ENCODE data around the gene HRH4.
A peak's percentile ranks its signal among the peaks of the same experiment; 100 is the strongest.

The HRH4 gene

GRCh38 chr18:24460388-24460787, at the start of gene HRH4:
Gene HRH4, plus strand, starts transcription at chr18:24460637. Its CDS starts 92 bp downstream, at chr18:24460729.
- no peak for DNase-seq

GRCh38 chr18:24413148-24413547, 47.3 kb upstream of the HRH4 start:
- DNase-seq, result peak; percentile 18

- DNase-seq, result no peak
These were observed 46.0 kb upstream of the HRH4 start for GRCh38 chr18:24414349-24415003.

GRCh38 chr18:24417480-24417879, 43.0 kb upstream of the HRH4 start:
- no peak for DNase-seq

- no peak for DNase-seq
These were observed 39.9 kb upstream of the HRH4 start for GRCh38 chr18:24420551-24420950.

GRCh38 chr18:24421831-24422230, 38.6 kb upstream of the HRH4 start:
- DNase-seq, result no peak

GRCh38 chr18:24426073-24426397, 34.4 kb upstream of the HRH4 start:
- no peak for DNase-seq

- DNase-seq, result peak; percentile 92
These were observed 33.8 kb upstream of the HRH4 start, which contains the start of gene IMPACT for GRCh38 chr18:24426398-24427294. Gene IMPACT, plus strand, starts transcription at chr18:24426670. Its CDS starts 87 bp downstream, at chr18:24426757.

- peak; percentile 66 for DNase-seq
These were observed 33.0 kb upstream of the HRH4 start for GRCh38 chr18:24427484-24427883.

GRCh38 chr18:24428709-24429108, 31.7 kb upstream of the HRH4 start:
- peak; percentile 1 for DNase-seq

- DNase-seq, result no peak
These were observed 31.2 kb upstream of the HRH4 start for GRCh38 chr18:24429188-24429587.

GRCh38 chr18:24432618-24433017, 27.8 kb upstream of the HRH4 start:
- DNase-seq, result no peak

- DNase-seq, result no peak
These were observed 23.5 kb upstream of the HRH4 start for GRCh38 chr18:24436939-24437338.

GRCh38 chr18:24443870-24444269, 16.6 kb upstream of the HRH4 start:
- no peak for DNase-seq

- DNase-seq, result no peak
These were observed 14.0 kb upstream of the HRH4 start for GRCh38 chr18:24446453-24446852.

- peak; percentile 6 for DNase-seq
These were observed 13.4 kb upstream of the HRH4 start for GRCh38 chr18:24446953-24447538.

GRCh38 chr18:24447961-24448360, 12.5 kb upstream of the HRH4 start:
- no peak for DNase-seq

GRCh38 chr18:24456549-24456948, 3.9 kb upstream of the HRH4 start:
- no peak for DNase-seq

- DNase-seq, result no peak
These were observed 665 bp upstream of the HRH4 start for GRCh38 chr18:24459772-24460171.

- no peak for DNase-seq
These were observed 1.6 kb downstream of the HRH4 start for GRCh38 chr18:24461996-24462395.

- DNase-seq, result no peak
These were observed 2.7 kb downstream of the HRH4 start for GRCh38 chr18:24462838-24463775.

GRCh38 chr18:24465486-24465885, 5.0 kb downstream of the HRH4 start:
- no peak for DNase-seq

- DNase-seq, result no peak
These were observed 6.3 kb downstream of the HRH4 start for GRCh38 chr18:24466771-24467170.
